Measurements from ENCODE around the gene SMCO2. TPM values are rescaled to one million over a fixed set of nuclear protein-coding genes. Genes with fewer than 3 reads are reported as not detected.

SMCO2 gene
- total RNA-seq, 1 experiment from 2014 or later: not detected

- no peak for DNase-seq (ENCODE audit: low spot score)
Observed at GRCh38 chr12:27550653-27550975, 104.1 kb downstream of the SMCO2 start.

- no peak for DNase-seq (ENCODE audit: low spot score)
Observed at GRCh38 chr12:27551172-27551840, 104.8 kb downstream of the SMCO2 start.

Other genes starting within 250 kb of the SMCO2 start
- gene STK38L, start 202.4 kb upstream of the SMCO2 start, total RNA-seq (2014; rRNA removed; shearing (Covaris generic)): 19.6 and 33.2 TPM in 2 replicates
- gene BMAL2, start 113.9 kb upstream of the SMCO2 start, total RNA-seq (2014; rRNA removed; shearing (Covaris generic)): 20.2 and 22.3 TPM in 2 replicates
- 17.6 and 18.4 TPM in 2 replicates for gene PPFIBP1, start 77.5 kb downstream of the SMCO2 start, total RNA-seq (2014; rRNA removed; shearing (Covaris generic))
- gene REP15, start 249.7 kb downstream of the SMCO2 start, total RNA-seq (2014; rRNA removed; shearing (Covaris generic)): 0.38 and 0.57 TPM in 2 replicates